ENCODE measurements around the gene PPP2R5A.
A peak's percentile ranks its signal among the peaks of the same experiment; 100 is the strongest.

PPP2R5A gene

GRCh38 chr1:212284744-212285684 is at the start of gene PPP2R5A:
Gene PPP2R5A (plus strand): TSS chr1:212285410. CDS start chr1:212286111, 701 bp downstream.
- DNase-seq, result peak; percentile 100

GRCh38 chr1:212235857-212236256 is 49.4 kb upstream of the PPP2R5A start:
- DNase-seq, result no peak

GRCh38 chr1:212236664-212237220 is 48.5 kb upstream of the PPP2R5A start:
- DNase-seq, result no peak

GRCh38 chr1:212237651-212238050 is 47.6 kb upstream of the PPP2R5A start:
- no peak for DNase-seq

- no peak for DNase-seq
These were observed 46.7 kb upstream of the PPP2R5A start for GRCh38 chr1:212238552-212238951.

- no peak for DNase-seq
These were observed 43.7 kb upstream of the PPP2R5A start for GRCh38 chr1:212241501-212241900.

- DNase-seq, result no peak
These were observed 43.3 kb upstream of the PPP2R5A start for GRCh38 chr1:212241957-212242287.

GRCh38 chr1:212242288-212242984 is 42.8 kb upstream of the PPP2R5A start:
- DNase-seq, result no peak

- no peak for DNase-seq
These were observed 42.3 kb upstream of the PPP2R5A start for GRCh38 chr1:212242985-212243308.

- no peak for DNase-seq
These were observed 40.8 kb upstream of the PPP2R5A start for GRCh38 chr1:212244441-212244840.

GRCh38 chr1:212247179-212247721 is 38.0 kb upstream of the PPP2R5A start:
- DNase-seq, result peak; percentile 62

- no peak for DNase-seq
These were observed 37.2 kb upstream of the PPP2R5A start for GRCh38 chr1:212247988-212248387.

- DNase-seq, result no peak
These were observed 30.3 kb upstream of the PPP2R5A start for GRCh38 chr1:212254853-212255363.

- no peak for DNase-seq
These were observed 29.4 kb upstream of the PPP2R5A start for GRCh38 chr1:212255705-212256307.

GRCh38 chr1:212256369-212256768 is 28.8 kb upstream of the PPP2R5A start:
- DNase-seq, result no peak

GRCh38 chr1:212257157-212257556 is 28.1 kb upstream of the PPP2R5A start:
- no peak for DNase-seq

GRCh38 chr1:212259693-212260480 is 25.3 kb upstream of the PPP2R5A start:
- no peak for DNase-seq

GRCh38 chr1:212260557-212261355 is 24.5 kb upstream of the PPP2R5A start:
- no peak for DNase-seq

- DNase-seq, result no peak
These were observed 23.8 kb upstream of the PPP2R5A start for GRCh38 chr1:212261361-212261929.

GRCh38 chr1:212267017-212267416 is 18.2 kb upstream of the PPP2R5A start:
- no peak for DNase-seq

GRCh38 chr1:212267460-212267859 is 17.8 kb upstream of the PPP2R5A start:
- no peak for DNase-seq
